H1 (cell line): ENCODE data around the gene ZCCHC10. TPM values are rescaled to one million over a fixed set of nuclear protein-coding genes. Genes with fewer than 3 reads are reported as not detected.

Experiments used
- KDM1A ChIP-seq: fragments of 200-600, 300-600 bp; sonication (generic); IDR thresholded peaks from 2 replicates; pipeline ENCODE4 v1.7.1; 2016; ENCODE audit warnings: mild to moderate bottlenecking, low read length, borderline replicate concordance
- KDM5A ChIP-seq: fragments of 200-600 bp; IDR thresholded peaks from 2 replicates; pipeline ENCODE4 v1.7.1; 2012; ENCODE audit warnings: mild to moderate bottlenecking, low read length, inconsistent platforms, mixed read lengths
- NANOG ChIP-seq: IDR thresholded peaks from 2 replicates; pipeline ENCODE4 v1.6.1; 2011; ENCODE audit warnings: low read length, low read depth, mild to moderate bottlenecking, inconsistent platforms; ENCODE audit not compliant: insufficient read depth, poor library complexity, severe bottlenecking
- POLR2A ChIP-seq, 2 experiments: IDR thresholded peaks; 1 replicate in 1 of 2; 2 replicates in 1 of 2; pipeline ENCODE4 v1.6.1; 2011; ENCODE audit warnings: low read depth in 2 of 2, low read length in 2 of 2, mild to moderate bottlenecking in 2 of 2; ENCODE audit errors: control extremely low read depth in 1 of 2
- RFX5 ChIP-seq: IDR thresholded peaks from 2 replicates; pipeline ENCODE4 v1.6.1; 2011; ENCODE audit warnings: low read depth, low read length, improper control_type of control experiment, borderline replicate concordance
- polyA plus RNA-seq, 7 experiments: library from polyadenylated mRNA; depleted of rRNA in 3 of 7; stranded (reverse) in 5 of 7; unstranded in 2 of 7; fragments of >200 nt in 5 of 7; fragments of 200-250 nt in 2 of 7; gene quantifications; 1 replicate in 5 of 7; 2 replicates in 1 of 7; 4 replicates in 1 of 7; pipeline versions ENCODE4 v1.2.1 to v1.2.3, GENCODE V29; 2011 to 2013; ENCODE audit warnings: missing spikeins in 2 of 7, mixed read lengths in 2 of 7
- total RNA-seq: library from RNA; stranded (reverse); fragmentation: NEBNext Ultra II Directional; extraction: Animal tissue kit (Norgen Biotek cat#: 25700); gene quantifications from 2 replicates; pipeline ENCODE4 v1.2.1, GENCODE V29; 2021
- TF ChIP-seq, protein P1 (sequence below): fragments of 300-600 bp; sonication (generic); IDR thresholded peaks from 2 replicates; pipeline ENCODE4 v1.7.1; 2012; ENCODE audit warnings: low read length, moderate library complexity, mild to moderate bottlenecking, inconsistent platforms; ENCODE audit not compliant: insufficient replicate concordance

Gene ZCCHC10
- total and polyA plus RNA-seq, 2 of the 8 experiments (the other 6 are each of a cell fraction or from before 2014, with no cell fraction given) = 22.4 to 32.9 TPM

DNA sequence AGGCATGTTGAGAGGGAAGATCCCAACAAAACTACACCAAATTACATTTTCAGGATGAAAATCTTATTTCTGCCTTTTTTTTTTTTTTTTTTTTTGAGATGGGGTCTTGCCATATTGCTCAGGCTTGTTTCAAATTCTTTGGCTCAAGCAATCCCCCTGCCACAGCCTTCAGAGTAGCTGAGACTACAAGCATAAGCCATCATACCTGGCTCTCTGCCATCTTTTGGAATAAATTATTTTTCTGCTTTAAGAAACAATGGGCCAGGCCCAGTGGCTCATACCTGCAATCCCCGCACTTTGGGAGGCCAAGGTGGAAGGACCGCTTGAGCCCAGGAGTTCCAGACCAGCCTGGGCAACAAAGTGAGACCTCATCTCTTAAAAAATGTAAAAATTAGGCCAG lies 77.2 kb downstream of the ZCCHC10 start (continued):
- TF ChIP-seq KDM1A (no peak), RFX5 (no peak), POLR2A (IDR thresholded peaks at IDR 0.05; ENCODE audit: control extremely low read depth in 1 of 2, low read depth in 2 of 2, low read length in 2 of 2) (no peak), KDM5A (no peak), NANOG (no peak)
- TF ChIP-seq, protein P1, sequence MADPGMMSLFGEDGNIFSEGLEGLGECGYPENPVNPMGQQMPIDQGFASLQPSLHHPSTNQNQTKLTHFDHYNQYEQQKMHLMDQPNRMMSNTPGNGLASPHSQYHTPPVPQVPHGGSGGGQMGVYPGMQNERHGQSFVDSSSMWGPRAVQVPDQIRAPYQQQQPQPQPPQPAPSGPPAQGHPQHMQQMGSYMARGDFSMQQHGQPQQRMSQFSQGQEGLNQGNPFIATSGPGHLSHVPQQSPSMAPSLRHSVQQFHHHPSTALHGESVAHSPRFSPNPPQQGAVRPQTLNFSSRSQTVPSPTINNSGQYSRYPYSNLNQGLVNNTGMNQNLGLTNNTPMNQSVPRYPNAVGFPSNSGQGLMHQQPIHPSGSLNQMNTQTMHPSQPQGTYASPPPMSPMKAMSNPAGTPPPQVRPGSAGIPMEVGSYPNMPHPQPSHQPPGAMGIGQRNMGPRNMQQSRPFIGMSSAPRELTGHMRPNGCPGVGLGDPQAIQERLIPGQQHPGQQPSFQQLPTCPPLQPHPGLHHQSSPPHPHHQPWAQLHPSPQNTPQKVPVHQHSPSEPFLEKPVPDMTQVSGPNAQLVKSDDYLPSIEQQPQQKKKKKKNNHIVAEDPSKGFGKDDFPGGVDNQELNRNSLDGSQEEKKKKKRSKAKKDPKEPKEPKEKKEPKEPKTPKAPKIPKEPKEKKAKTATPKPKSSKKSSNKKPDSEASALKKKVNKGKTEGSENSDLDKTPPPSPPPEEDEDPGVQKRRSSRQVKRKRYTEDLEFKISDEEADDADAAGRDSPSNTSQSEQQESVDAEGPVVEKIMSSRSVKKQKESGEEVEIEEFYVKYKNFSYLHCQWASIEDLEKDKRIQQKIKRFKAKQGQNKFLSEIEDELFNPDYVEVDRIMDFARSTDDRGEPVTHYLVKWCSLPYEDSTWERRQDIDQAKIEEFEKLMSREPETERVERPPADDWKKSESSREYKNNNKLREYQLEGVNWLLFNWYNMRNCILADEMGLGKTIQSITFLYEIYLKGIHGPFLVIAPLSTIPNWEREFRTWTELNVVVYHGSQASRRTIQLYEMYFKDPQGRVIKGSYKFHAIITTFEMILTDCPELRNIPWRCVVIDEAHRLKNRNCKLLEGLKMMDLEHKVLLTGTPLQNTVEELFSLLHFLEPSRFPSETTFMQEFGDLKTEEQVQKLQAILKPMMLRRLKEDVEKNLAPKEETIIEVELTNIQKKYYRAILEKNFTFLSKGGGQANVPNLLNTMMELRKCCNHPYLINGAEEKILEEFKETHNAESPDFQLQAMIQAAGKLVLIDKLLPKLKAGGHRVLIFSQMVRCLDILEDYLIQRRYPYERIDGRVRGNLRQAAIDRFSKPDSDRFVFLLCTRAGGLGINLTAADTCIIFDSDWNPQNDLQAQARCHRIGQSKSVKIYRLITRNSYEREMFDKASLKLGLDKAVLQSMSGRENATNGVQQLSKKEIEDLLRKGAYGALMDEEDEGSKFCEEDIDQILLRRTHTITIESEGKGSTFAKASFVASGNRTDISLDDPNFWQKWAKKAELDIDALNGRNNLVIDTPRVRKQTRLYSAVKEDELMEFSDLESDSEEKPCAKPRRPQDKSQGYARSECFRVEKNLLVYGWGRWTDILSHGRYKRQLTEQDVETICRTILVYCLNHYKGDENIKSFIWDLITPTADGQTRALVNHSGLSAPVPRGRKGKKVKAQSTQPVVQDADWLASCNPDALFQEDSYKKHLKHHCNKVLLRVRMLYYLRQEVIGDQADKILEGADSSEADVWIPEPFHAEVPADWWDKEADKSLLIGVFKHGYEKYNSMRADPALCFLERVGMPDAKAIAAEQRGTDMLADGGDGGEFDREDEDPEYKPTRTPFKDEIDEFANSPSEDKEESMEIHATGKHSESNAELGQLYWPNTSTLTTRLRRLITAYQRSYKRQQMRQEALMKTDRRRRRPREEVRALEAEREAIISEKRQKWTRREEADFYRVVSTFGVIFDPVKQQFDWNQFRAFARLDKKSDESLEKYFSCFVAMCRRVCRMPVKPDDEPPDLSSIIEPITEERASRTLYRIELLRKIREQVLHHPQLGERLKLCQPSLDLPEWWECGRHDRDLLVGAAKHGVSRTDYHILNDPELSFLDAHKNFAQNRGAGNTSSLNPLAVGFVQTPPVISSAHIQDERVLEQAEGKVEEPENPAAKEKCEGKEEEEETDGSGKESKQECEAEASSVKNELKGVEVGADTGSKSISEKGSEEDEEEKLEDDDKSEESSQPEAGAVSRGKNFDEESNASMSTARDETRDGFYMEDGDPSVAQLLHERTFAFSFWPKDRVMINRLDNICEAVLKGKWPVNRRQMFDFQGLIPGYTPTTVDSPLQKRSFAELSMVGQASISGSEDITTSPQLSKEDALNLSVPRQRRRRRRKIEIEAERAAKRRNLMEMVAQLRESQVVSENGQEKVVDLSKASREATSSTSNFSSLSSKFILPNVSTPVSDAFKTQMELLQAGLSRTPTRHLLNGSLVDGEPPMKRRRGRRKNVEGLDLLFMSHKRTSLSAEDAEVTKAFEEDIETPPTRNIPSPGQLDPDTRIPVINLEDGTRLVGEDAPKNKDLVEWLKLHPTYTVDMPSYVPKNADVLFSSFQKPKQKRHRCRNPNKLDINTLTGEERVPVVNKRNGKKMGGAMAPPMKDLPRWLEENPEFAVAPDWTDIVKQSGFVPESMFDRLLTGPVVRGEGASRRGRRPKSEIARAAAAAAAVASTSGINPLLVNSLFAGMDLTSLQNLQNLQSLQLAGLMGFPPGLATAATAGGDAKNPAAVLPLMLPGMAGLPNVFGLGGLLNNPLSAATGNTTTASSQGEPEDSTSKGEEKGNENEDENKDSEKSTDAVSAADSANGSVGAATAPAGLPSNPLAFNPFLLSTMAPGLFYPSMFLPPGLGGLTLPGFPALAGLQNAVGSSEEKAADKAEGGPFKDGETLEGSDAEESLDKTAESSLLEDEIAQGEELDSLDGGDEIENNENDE = no peak
- TF ChIP-seq, all 59 proteins: peak for 0
